NCI-H2107 treated with DMSO at 0.1 percent for 48 hours (cell line): Measurements from ENCODE around the gene OR14J1.
"Not testable (repeated sequence)": the region's sequence is repeated elsewhere in the genome, so short reads cannot be mapped to it uniquely, and the experiment has no call there.

Source experiments
- DNase-seq: peaks from one replicate; lab custom pipeline; 2025; ENCODE audit not compliant: unreplicated experiment; lab: John Stamatoyannopoulos, UW

The OR14J1 gene, protein sequence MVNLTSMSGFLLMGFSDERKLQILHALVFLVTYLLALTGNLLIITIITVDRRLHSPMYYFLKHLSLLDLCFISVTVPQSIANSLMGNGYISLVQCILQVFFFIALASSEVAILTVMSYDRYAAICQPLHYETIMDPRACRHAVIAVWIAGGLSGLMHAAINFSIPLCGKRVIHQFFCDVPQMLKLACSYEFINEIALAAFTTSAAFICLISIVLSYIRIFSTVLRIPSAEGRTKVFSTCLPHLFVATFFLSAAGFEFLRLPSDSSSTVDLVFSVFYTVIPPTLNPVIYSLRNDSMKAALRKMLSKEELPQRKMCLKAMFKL

DNA sequence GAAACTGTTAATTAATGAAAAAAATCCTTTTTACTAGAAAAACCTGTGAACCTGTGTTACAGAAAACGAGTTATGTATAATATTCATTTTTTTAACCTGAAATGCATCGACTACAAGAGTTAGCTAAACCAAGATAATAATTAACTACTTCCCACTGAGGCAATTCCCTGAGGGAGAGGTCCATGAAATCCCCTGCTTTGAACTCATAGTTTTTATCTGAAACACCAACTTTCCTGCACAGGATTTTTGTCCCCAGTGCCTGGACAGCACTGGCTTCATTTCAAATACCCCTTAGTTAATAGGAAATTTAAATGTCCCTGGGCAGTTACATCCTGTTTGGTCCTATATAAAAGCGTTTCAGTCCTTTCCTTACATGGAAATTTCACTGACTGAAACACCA, at the start of gene OR14J1:
OR14J1 (plus strand) TSS at position 386 of the 400 bp plus-strand sequence. CDS start 4,989 bp downstream, outside the sequence.
- no peak for DNase-seq

GRCh38 chr6:29251736-29252135, 49.8 kb upstream of the OR14J1 start:
- no peak for DNase-seq

- DNase-seq, result no peak
These were observed 46.0 kb upstream of the OR14J1 start for GRCh38 chr6:29255530-29255929.

DNA sequence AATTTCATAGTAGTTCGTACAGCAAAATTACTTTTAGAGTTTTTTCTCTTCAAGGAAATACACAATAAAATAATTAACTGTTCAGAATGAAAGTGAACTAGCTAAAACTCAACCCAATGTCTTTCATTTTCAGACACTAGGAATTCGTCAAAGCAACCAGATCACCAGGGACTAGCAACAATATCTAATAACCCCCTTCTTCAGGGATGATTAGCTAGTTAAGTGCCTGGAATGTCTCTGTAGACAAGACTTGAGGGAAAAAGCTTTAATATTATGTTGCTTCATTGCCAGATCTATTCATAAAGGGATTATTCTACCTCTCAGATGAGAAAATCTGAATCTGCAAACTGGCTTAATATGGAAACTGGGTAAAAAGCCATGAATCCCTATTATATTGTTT, 41.8 kb upstream of the OR14J1 start:
- no peak for DNase-seq

- DNase-seq, result no peak
These were observed 38.5 kb upstream of the OR14J1 start for GRCh38 chr6:29263001-29263400.

- DNase-seq, result no peak
These were observed 7.0 kb upstream of the OR14J1 start for GRCh38 chr6:29294499-29294914.

- no peak for DNase-seq
These were observed 6.3 kb upstream of the OR14J1 start for GRCh38 chr6:29295181-29295585.

DNA sequence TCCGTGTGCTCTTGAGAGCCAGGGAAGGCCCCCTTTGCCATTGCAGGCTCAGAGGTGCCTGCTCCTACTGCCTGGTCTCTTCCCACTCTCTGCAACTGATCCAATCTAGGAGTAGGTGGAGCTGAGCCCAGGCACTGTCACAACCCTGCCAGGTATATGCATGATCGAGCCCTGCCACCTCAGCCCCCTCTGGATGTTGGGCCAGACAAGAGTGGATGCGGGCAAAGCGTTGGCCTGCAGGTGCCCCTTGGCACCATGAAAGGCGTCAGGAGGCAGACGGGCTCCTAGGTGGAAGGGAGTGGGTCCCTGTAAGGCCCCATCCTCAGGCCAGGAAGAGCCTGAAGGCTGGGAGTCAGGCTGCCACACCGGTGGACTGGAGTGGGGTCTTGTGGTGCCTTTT, 5.9 kb upstream of the OR14J1 start:
- no peak for DNase-seq

- no peak for DNase-seq
These were observed 18.4 kb downstream of the OR14J1 start for GRCh38 chr6:29319931-29320330.

DNA sequence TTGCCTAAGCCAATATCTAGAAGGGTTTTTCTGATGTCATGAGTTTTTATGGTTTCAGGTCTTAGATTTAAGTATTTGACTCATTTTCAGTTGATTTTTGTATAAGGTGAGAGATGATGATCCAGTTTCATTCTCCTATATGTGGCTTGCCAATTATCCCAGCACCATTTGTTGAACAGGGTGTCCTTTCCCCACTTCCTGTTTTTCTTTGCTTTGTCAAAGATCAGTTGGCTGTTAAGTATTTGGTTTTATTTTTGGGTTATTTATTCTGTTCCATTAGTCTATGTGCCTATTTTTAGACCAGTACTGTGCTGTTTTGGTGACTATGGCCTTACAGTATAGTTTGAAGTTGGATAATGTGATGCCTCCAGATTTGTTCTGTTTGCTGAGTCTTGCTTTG, 21.8 kb downstream of the OR14J1 start:
- not testable (repeated sequence) for DNase-seq

GRCh38 chr6:29325777-29326176, 24.3 kb downstream of the OR14J1 start:
- DNase-seq, result no peak

DNA sequence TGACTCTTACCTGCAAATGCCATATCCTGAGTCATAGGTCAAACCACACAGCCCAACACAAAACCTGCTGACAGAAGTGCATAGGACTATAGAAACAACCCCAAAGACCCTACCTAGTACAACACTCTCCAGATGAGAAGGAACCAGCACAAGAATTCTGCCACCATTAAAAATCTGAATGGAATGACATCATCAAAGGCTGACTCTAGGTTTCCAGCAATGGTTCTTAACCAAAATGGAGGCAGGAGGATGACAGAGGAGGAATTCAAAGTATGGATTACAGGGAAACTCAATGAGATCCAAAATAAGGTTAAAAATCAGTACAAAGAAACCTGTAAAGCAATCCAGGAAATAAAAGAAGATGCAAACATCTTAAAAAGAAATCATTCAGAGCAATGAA, 31.2 kb downstream of the OR14J1 start:
- DNase-seq, result no peak

- no peak for DNase-seq
These were observed 34.8 kb downstream of the OR14J1 start for GRCh38 chr6:29336269-29336668.

GRCh38 chr6:29345380-29345779, 43.9 kb downstream of the OR14J1 start:
- DNase-seq, result no peak

DNA sequence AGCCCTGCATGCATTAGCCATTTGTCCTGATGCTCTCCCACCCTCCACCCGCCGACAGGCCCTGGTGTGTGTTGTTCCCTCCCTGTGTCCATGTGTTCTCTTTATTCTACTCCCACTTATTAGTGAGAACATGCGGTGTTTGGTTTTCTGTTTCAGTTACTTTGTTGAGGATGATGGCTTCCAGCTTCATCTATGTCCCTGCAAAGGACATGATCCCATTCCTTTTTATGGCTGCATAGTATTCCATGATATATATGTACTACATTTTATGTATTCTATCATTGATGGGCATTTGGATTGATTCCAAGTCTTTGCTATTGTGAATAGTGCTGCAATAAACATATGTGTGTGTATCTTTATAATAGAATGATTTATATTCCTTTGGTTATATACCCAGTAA, 47.8 kb downstream of the OR14J1 start:
- DNase-seq, result not testable (repeated sequence)

- no peak for DNase-seq
These were observed 53.5 kb downstream of the OR14J1 start for GRCh38 chr6:29354980-29355379.

DNA sequence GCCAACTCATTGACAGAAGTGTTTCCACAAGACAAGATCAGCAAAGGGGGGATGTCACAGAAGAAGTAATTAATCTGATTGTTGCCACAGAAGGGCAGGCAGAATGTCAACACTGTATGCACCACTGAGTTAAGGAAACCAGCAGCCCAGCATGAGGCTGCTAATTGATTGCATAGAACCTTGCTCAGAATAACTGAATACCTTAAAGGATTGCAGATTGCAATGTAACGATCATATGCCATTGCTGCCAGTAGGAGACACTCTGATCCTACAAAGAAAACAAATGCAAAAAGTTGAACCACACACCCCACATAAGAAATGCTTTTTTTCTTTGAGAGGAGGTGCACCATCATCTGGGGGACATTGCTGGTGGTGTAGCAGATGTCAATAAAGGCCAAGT, 54.1 kb downstream of the OR14J1 start:
- no peak for DNase-seq
